GM19025 (cell line): ENCODE results near the gene NELFA.
"Not testable (repeated sequence)": the region's sequence is repeated elsewhere in the genome, so short reads cannot be mapped to it uniquely, and the experiment has no call there.

Experiments
- ATAC-seq: cut with Tn5 transposase; IDR thresholded peaks from one replicate; pipeline ENCODE4 v1.9.1; 2021; ENCODE audit warnings: mild to moderate bottlenecking, low read depth, moderate library complexity; ENCODE audit not compliant: unreplicated experiment

Gene NELFA

GRCh38 chr4:1996866-1997611, 11.7 kb downstream of the NELFA start:
- ATAC-seq: no peak

GRCh38 chr4:1994938-1995337, 13.8 kb downstream of the NELFA start:
- ATAC-seq: no peak

DNA sequence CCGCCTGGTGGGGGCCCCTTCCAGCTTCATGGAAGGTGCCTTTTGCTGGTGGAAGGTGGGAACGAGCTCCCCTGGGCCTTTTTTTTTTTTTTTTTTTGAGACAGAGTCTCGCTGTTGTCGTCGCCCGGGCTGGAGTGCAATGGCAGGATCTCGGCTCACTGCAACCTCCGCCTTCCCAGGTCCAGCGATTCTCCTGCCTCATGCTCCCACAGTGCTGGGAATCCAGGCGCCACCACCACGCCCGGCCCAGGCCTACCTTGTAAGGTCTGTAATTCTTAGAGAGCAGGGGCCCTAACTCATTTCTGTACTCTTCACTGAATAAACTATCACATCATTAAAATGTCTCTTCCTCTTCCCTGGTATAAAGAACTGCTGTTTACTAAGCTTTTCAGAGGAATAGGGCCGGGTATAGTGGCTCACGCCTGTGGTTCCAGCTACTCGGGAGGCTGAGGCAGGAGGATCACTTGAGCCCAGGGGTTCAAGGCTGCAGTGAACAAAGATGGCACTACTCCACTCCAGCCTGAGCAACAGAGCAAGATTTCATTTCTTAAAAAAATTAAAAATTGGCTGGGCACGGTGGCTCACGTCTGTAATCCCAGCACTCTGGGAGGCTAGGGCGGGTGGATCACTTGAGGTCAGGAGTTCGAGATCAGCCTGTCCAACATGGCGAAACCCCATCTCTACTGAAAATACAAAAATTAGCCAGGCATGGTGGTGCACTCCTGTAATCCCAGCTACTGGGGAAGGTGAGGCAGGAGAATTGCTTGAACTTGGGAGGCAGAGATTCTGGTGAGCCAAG, 14.9 kb downstream of the NELFA start:
- not testable (repeated sequence) for ATAC-seq

- no peak for ATAC-seq
Observed at GRCh38 chr4:1993169-1993516, 15.6 kb downstream of the NELFA start.

DNA sequence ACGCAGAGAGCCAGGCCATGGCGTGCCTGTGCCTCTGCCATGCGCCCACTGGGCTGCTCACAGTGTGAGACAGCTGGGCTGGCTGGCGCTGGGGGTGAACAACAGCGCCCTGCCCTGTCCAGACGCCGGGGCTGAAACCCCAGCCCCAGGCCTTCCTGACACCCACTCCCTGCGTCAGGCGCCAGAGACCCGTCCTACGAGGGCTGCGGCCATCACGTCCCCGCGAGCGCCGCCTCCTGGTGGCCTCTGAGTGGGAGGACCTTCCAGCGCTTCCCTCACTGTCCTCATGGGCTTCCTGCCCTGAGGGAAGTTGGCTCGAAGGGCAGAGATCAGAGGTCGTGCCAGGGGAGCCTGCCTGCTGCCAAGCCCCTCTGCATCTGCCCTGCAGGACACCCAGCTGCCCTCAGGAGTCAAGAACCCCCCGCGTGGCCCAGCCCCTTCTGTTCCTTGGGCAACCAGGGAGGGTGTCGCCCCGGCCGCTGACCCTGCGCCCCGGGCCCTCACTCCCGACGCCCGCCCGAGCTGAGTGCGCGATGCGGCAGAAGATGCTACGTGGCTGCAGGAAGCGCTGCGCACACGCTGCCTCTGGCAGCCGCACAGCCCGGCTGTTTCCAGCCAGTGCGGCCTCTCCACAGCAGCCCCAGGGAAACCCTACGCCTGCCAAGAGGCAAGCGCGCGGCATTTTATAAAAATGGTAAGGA, 16.2 kb downstream of the NELFA start:
- no peak for ATAC-seq

DNA sequence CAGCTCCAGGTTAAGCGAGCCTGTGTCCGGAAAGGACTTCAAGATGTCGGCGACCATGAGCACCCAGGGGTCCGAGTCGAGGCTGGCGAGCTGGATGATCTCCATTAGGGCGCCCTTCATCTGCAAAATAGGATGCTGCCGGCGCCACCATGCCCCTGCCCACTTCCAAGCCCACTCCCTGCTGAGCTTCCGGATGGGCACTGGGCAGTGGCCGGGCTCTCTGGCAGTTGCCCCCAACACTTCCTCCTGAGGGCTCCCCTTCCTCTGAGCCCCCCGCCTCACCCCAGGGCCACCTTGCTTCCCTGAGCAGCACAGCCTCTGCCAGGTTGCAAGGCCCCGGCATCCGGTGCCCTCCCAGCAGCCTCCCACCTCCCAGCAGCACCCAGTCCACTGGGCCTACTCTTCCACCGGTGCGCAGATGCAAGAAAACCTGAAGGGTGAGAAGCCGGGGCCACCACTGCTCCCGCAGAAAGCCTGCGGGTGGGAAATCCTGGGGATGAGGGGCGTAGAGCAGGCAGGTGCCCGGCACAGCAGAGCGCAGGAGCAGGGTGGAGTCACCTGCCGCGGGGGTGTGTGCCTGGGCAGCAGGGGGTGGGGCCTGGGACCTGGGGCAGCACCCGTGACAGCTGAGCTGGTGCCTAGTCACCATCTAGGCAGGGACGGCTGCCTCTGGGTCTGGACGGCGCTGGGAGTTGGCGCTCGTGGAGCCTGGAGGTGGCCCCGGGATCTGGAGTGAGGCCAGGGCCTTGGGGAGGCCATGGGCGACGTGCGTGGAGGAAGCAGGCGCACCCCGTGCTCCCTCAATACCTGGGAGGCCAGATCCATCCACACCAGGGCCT, 17.0 kb downstream of the NELFA start:
- no peak for ATAC-seq

DNA sequence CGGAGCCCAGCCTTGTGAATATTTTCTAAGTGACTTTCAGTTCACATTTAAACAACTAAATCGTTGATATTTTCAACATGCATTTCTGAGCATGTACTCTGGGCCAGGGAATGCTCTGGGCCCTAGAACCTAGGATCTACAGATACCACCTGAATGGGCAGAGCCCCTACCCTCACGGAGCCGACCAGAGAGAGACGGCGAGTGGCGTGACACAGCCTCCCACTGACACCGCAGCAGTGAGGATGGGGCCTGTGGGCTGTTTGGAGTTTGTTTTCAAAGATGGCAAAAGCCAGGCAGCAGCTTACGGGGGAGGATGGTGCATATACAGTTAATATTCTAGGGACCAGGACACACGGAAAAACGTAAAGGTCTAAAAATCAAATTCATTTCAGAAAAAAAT, 17.7 kb downstream of the NELFA start:
- no peak for ATAC-seq

GRCh38 chr4:1990676-1991075, 18.1 kb downstream of the NELFA start:
- ATAC-seq: no peak

GRCh38 chr4:1990348-1990645, 18.5 kb downstream of the NELFA start:
- no peak for ATAC-seq

GRCh38 chr4:1989533-1990347, 19.0 kb downstream of the NELFA start:
- ATAC-seq: no peak

DNA sequence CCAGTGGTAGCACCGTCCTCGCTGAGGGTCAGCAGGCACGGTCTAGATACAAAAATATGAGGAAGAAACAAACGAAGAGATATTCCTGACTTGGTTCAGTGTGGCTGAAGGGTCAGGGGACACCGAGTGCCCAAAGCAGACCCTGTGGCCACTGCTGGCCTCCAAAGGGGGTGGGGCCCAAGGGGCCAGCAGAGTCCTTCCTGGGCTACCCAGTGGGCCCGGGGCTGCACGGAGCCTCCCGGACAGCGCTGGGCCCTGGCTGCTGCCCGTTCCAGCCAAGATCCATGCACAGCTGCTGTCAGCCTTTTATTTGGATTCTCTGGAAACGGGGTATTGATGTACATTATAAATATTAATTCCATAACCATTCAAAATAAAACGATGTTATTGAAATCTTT, 20.4 kb downstream of the NELFA start:
- no peak for ATAC-seq

DNA sequence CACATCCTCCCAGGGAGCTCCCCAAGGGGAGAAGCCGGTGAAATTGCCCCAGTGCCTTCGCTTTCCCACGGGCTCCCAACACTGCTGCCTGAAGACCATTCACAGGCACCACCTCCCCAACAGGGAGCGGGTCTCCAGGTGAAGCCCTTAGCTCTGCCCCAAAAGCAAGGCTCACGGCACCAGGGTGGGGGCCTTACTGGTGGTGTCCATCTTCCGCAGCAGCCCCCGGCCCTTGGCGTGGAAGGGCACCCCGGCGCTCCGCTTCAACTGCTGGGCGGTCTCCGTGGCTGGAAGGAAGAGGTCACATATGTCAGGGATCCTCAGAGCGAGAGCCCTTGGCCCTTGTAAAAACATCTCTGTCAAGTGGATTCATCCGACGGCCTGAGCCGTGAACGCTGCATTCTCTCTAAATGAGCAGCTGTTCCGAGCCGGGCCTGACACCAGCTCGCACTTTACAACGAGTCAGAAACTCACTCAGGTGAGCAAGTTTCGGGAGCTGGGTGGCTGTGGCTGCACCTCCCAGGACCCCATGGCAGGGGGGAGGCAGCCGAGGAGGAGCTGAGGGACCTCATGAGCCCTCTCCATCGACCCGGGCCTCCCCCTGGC, 20.9 kb downstream of the NELFA start:
- ATAC-seq: no peak

DNA sequence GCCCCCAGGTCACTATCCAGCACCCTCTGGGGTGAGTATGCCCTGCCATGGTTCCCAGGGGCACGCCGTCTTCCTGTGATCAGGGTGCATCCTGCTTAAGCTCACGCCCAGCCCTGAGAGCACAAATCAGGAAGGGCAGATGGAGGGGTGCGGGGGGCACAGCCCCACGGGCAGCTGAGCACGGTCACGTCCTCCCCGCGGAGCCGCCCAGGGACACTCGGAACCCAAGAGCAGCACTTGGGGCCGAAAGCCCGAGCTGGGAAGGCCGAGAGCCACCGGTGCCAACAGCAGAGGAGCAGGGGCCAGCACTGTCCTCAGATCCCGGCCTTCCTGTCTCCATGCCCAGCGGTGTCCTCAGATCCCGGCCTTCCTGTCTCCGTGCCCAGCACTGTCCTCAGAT, 21.5 kb downstream of the NELFA start:
- ATAC-seq: no peak

- no peak for ATAC-seq
Observed at GRCh38 chr4:1986578-1987210, 22.1 kb downstream of the NELFA start.

GRCh38 chr4:1985780-1986577, 22.8 kb downstream of the NELFA start:
- no peak for ATAC-seq

GRCh38 chr4:1985294-1985693, 23.5 kb downstream of the NELFA start:
- no peak for ATAC-seq

GRCh38 chr4:1984406-1985191, 24.2 kb downstream of the NELFA start:
- ATAC-seq: no peak
